COLO829 (cell line): ENCODE measurements around the gene CBX5.
"Not testable (repeated sequence)": the region's sequence is repeated elsewhere in the genome, so short reads cannot be mapped to it uniquely, and the experiment has no call there.

Experiments
- DNase-seq: peaks from one replicate; pipeline ENCODE4 v3.0.0; 2012; ENCODE audit warnings: low spot score

The CBX5 gene

GRCh38 chr12:54279632-54280467 lies at the start of gene CBX5:
Gene CBX5 (minus strand): TSS chr12:54280122. CDS start chr12:54257650, 22,472 bp downstream.
- peak; percentile 100 for DNase-seq

- DNase-seq = no peak
These were observed 48.8 kb upstream of the CBX5 start for GRCh38 chr12:54328595-54329337.

DNA sequence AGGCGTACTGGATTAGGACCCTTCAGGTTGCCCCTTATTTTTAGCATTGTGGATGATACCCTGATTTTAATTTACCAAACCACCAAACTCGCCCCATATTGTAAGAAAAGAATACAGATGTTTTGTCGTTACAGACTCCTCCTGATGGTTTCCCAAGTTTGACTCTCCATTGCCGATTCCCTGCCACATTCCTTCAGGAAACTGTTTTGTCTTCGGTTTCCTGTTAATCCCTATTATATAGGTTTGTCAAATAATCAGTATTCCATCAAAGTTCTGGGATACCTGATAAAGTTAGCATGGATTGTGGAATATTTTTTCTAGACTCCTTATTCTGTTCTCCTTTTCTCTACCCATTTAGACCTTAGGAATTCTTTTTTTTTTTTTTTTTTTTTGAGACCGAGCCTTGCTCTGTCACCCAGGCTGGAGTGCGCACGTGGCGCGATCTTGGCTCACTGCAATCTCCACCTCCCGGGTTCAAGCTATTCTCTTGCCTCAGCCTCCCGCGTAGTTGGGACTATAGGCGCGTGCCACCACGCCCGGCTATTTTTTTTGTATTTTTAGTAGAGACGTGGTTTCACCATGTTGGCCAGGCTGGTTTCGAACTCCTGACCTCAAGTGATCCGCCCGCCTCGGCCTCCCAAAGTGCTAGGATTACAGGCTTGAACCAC lies 45.7 kb upstream of the CBX5 start:
- DNase-seq = not testable (repeated sequence)

- peak; percentile 99 for DNase-seq
These were observed 44.9 kb upstream of the CBX5 start, which contains the start of gene COPZ1 for GRCh38 chr12:54324617-54325441. Gene COPZ1 (plus strand): TSS chr12:54325131. CDS start chr12:54325164, 33 bp downstream.

DNA sequence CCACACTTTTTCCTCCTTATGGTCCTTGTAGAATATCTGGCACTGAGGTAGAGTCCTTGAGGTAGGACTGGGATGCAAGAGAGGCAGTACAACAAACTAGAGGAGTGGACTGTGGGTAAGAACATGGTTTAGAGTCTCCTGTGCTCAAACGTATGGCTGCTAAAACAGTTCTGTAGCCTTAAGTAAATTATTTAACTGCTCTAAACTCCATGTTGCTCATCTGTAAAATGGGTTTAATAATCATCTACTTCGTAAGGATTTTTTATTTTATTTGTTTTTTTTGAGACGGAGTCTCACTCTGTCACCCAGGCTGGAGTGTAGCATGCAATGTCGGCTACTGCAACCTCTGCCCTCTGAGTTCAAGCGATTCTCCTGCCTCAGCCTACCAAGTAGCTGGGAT lies 41.4 kb upstream of the CBX5 start:
- DNase-seq = no peak

DNA sequence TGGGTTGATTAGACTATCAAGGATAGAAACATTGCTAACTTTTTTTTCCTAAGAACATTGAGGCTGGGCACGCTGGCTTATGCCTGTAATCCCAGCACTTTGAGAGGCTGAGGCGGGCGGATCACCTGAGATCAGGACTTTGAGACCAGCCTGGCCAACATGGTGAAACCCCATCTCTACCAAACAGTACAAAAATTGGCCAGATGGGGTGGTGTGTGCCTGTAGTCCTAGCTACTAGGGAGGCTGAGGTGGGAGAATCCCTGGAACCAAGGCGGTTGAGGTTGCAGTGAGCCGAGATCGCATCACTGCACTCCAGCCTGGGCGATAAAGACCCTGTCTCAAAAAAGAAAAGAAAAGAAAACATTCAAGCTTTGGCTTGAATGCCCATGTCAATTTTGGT lies 32.4 kb upstream of the CBX5 start:
- DNase-seq = not testable (repeated sequence)

GRCh38 chr12:54311051-54311450 lies 31.1 kb upstream of the CBX5 start:
- no peak for DNase-seq

DNA sequence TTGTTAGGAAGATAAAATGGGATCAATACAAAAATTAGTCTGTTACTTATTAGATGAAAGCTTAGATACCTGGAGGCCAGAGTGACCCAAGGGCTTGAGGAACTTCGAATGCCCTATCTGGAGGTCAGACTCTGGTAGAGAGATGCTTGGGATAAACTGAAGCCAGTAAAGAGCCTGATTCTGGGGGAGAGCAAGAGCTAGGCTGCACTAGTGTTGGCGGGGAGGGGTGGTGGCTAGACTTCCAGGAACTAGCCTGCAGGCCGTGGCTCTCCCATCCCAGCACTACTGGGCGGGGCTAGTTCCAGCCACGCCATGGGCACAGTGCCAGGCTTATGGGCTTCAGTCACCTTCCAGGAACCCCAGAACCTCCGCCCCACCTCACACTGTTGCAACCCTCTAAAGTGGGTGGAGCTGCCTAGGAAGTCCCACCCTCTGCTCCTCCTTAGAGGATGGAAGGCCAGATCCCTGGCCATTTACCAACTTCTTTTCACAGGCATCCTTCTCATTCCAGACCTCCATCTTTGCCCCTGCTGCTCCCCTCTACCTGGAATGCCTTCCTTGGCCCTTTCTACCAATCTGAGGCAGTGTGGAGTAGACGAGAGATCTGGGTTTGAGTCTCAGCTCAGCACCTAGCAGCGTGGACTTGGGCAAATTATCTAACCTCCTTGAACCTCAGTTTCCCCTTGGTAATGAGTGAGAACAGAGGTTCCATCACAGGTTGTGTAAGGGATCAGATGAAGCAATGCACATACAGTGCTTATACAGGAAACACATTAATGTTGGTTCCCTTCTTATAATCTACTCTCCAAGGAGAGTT lies 27.2 kb upstream of the CBX5 start:
- DNase-seq = no peak

GRCh38 chr12:54304187-54304810 lies 24.4 kb upstream of the CBX5 start:
- no peak for DNase-seq

- no peak for DNase-seq
These were observed 23.7 kb upstream of the CBX5 start for GRCh38 chr12:54303640-54304039.

DNA sequence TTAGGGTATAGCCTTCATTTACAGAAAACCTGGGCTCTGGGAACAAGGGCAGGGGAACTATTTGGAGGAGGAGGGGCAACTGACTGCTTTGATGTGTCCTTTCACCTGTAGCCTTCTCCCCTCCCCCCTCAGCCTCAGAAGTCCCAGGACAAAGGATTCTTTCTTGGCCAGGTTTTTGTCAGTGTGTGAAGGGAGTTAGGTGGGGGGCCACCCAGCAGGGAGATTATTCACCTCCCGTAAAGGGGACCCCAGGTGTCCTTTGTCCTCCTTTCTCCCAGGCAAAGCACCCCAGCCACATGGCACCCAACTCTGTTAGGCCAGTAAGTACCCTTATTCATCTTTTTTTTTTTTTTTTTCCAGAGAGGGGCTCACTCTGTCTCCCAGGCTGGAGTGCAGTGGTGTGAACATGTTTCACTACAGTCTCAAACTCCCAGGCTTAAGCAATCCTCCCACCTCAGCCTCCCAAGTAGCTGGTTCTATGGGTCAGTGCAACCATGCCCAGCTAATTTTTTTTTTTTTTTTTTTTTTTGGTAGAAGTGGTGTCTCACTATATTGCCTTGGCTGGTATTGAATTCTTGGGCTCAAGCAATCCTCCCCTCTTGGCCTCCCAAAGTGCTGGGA lies 21.6 kb upstream of the CBX5 start:
- no peak for DNase-seq

GRCh38 chr12:54300732-54301427 lies 21.0 kb upstream of the CBX5 start, which contains the start of gene NFE2:
Gene NFE2 (minus strand): TSS chr12:54301015. CDS start chr12:54295248, 5,767 bp downstream.
- peak; percentile 41 for DNase-seq

DNA sequence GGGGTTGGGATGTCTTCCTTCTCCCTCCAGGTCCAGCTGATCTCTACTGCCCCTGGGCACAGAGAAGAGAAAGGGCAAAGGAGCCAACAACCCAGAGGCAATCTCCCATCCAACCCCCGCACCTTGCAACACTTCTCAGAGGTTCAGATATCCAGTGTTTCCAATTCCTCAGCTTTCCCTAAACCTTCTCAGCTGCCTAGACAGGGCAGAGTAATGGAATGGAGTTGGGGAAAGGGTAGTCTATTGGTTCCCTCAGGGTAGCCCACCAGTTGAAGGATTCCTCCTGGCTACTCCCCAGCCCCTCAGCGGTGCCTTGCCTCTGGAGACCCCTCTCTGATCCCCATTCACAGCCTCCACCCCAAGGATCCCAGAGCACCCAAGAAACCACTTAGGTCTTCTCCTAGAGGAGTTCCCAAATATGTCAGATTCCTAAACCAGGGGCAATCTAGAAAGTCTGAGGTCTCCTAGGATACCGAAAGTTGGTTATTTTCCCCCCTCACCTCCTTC lies 20.4 kb upstream of the CBX5 start:
- no peak for DNase-seq

DNA sequence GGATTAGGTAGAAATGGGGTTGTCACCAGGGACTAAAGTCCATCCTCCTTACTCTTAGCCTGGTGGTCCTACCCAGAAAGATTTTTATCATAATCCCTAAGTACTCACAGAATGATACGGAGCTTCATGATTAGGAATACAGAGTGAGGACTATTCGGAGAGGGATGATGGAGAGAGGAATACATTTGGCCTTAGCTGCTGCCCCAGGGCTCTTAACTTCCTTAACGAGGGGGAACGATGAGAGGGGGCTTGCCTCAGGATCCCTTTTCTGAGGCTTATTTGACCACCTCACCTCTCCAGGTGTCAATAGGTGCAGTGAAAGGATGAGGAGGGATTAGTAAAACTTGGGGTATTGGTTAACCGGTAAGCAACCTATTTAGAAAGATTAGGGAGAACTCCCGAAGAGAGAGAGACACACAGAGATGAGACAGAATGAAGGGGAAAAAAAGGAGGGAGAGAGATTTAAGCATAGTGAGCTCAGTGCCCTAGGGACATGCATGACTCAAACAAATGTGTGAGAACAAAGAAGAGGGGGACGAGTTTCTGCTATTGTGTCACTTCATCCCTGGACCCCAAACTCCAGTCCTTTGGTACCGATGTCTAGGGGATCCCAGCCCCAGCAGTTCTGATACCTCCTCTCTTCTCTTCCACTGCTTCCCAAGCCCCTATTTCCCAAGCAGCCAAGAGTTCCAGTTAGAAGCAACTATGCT lies 19.7 kb upstream of the CBX5 start:
- DNase-seq = no peak

- no peak for DNase-seq
These were observed 19.0 kb upstream of the CBX5 start for GRCh38 chr12:54298904-54299303.

GRCh38 chr12:54296393-54297099 lies 16.6 kb upstream of the CBX5 start:
- DNase-seq = no peak

- no peak for DNase-seq
These were observed 15.1 kb upstream of the CBX5 start for GRCh38 chr12:54294953-54295566.
